Fibroblast of the aortic adventitia (primary cell): Measurements from ENCODE around the gene PSD2. TPM values are rescaled to one million over a fixed set of nuclear protein-coding genes. Genes with fewer than 3 reads are reported as not detected.

ENCODE experiments used
- DNase-seq: peaks from one replicate; pipeline ENCODE4 v3.0.0-alpha.2; 2010; ENCODE audit warnings: low read depth
- H3K4me3 ChIP-seq: 2 replicates; pipeline ENCODE4 v1.5.1; 2011; ENCODE audit warnings: low read depth, mild to moderate bottlenecking, control low read depth, low read length, moderate library complexity
- CTCF ChIP-seq: IDR thresholded peaks from 2 replicates; pipeline ENCODE4 v1.5.1; 2011; ENCODE audit warnings: mild to moderate bottlenecking, low read length, control low read depth, inconsistent platforms; ENCODE audit not compliant: insufficient read depth
- total RNA-seq: library from RNA; depleted of rRNA; stranded (reverse); fragments of >200 nt; gene quantifications from 2 replicates; pipeline ENCODE4 v1.2.3, GENCODE V29; 2012; ENCODE audit warnings: low replicate concordance

The PSD2 gene
- total RNA-seq, 1 donor: not detected

- peak; percentile 21 for DNase-seq
- TF ChIP-seq CTCF: no peak
- H3K4me3 ChIP-seq: no peak overlapping the region
Measured at GRCh38 chr5:139808481-139809330, 13.1 kb downstream of the PSD2 start.

GRCh38 chr5:139809331-139809810 is 13.8 kb downstream of the PSD2 start:
- no peak for TF ChIP-seq CTCF
- DNase-seq: no peak
- H3K4me3 ChIP-seq: no peak overlapping the region

- no peak for TF ChIP-seq CTCF
- DNase-seq: no peak
- H3K4me3 ChIP-seq: no peak overlapping the region
Measured at GRCh38 chr5:139810341-139811273, 15.0 kb downstream of the PSD2 start.

- no peak for TF ChIP-seq CTCF
- DNase-seq: no peak
- no peak overlapping the region for H3K4me3 ChIP-seq
Measured at GRCh38 chr5:139811274-139811607, 15.6 kb downstream of the PSD2 start.

GRCh38 chr5:139812323-139812722 is 16.7 kb downstream of the PSD2 start:
- DNase-seq: no peak
- no peak overlapping the region for H3K4me3 ChIP-seq
- no peak for TF ChIP-seq CTCF

- no peak overlapping the region for H3K4me3 ChIP-seq
- no peak for TF ChIP-seq CTCF
- DNase-seq: no peak
Measured at GRCh38 chr5:139812836-139813805, 17.5 kb downstream of the PSD2 start.
